ENCODE data around the gene NRG2.

Gene NRG2

GRCh38 chr5:139967353-139967752 lies 75.7 kb downstream of the NRG2 start:
- no peak for DNase-seq (ENCODE audit: low read depth)

- no peak for DNase-seq (ENCODE audit: low read depth)
Measured at GRCh38 chr5:139966856-139967255, 76.2 kb downstream of the NRG2 start.

GRCh38 chr5:139964994-139965565 lies 78.0 kb downstream of the NRG2 start:
- DNase-seq (ENCODE audit: low read depth): no peak

GRCh38 chr5:139964266-139964993 lies 78.7 kb downstream of the NRG2 start:
- no peak for DNase-seq (ENCODE audit: low read depth)

- DNase-seq (ENCODE audit: low read depth): no peak
Measured at GRCh38 chr5:139962445-139962844, 80.7 kb downstream of the NRG2 start.

GRCh38 chr5:139961435-139962157 lies 81.5 kb downstream of the NRG2 start:
- no peak for DNase-seq (ENCODE audit: low read depth)

- DNase-seq (ENCODE audit: low read depth): no peak
Measured at GRCh38 chr5:139960723-139961383, 82.2 kb downstream of the NRG2 start.

GRCh38 chr5:139958432-139959148 lies 84.5 kb downstream of the NRG2 start:
- no peak for DNase-seq (ENCODE audit: low read depth)

- DNase-seq (ENCODE audit: low read depth): no peak
Measured at GRCh38 chr5:139956342-139956741, 86.8 kb downstream of the NRG2 start.

GRCh38 chr5:139955616-139956273 lies 87.4 kb downstream of the NRG2 start:
- no peak for DNase-seq (ENCODE audit: low read depth)

GRCh38 chr5:139955053-139955605 lies 88.0 kb downstream of the NRG2 start:
- no peak for DNase-seq (ENCODE audit: low read depth)

- DNase-seq (ENCODE audit: low read depth): no peak
Measured at GRCh38 chr5:139954462-139954861, 88.6 kb downstream of the NRG2 start.

GRCh38 chr5:139954022-139954421 lies 89.1 kb downstream of the NRG2 start:
- DNase-seq (ENCODE audit: low read depth): no peak

GRCh38 chr5:139952574-139952973 lies 90.5 kb downstream of the NRG2 start:
- DNase-seq (ENCODE audit: low read depth): no peak

GRCh38 chr5:139951983-139952382 lies 91.1 kb downstream of the NRG2 start:
- DNase-seq (ENCODE audit: low read depth): no peak

GRCh38 chr5:139951296-139951924 lies 91.7 kb downstream of the NRG2 start:
- DNase-seq (ENCODE audit: low read depth): no peak

- DNase-seq (ENCODE audit: low read depth): no peak
Measured at GRCh38 chr5:139950436-139950835, 92.7 kb downstream of the NRG2 start.

GRCh38 chr5:139949710-139950109 lies 93.4 kb downstream of the NRG2 start:
- DNase-seq (ENCODE audit: low read depth): no peak

GRCh38 chr5:139947727-139948126 lies 95.4 kb downstream of the NRG2 start:
- no peak for DNase-seq (ENCODE audit: low read depth)

- no peak for DNase-seq (ENCODE audit: low read depth)
Measured at GRCh38 chr5:139946440-139946839, 96.7 kb downstream of the NRG2 start.

GRCh38 chr5:139946006-139946405 lies 97.1 kb downstream of the NRG2 start:
- no peak for DNase-seq (ENCODE audit: low read depth)
